ENCODE measurements around the gene CADPS2. TPM values are rescaled to one million over a fixed set of nuclear protein-coding genes. Genes with fewer than 3 reads are reported as not detected.

The CADPS2 gene
- total RNA-seq, 2 donors from 2014 or later, result 16.4 to 32.5 TPM

DNA sequence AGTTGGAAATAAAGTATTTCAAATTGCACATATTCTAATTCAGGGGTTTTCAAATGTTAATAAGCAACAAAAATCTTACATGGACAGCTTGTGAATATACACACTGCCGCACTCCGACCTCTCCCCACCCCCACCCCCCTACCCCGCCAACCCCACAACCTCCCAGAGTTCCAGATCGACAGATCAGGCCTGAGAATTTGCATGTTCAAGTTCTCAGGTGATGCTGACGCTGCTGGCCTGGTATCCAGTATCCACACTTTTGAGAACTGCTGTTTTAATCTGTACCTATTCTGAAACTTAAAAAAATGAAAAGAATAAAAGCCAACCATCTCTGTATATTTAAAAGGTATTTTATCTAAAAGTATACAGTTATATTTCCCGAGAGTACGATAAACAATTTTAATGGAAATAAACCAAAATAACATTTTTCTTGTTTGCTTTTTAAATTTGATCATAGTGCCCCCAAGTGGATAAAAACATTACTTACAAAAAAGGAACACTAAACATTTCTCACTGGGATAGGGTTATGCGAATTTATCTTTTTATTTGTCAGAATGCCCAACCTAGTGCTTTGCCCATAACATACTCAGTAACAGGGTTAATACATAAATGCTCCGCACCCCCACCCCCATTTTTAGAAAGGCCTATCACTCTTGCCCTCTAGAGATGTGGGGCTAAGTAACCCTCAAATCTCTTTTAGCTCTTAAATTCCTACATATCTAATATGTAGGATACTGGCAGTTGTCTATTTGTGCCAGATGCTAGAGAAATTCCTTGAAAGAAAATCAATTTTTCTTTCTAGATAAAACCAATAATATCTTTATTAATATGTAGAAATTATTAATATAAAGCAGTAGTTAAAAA, 353.6 kb downstream of the CADPS2 start:
- TF ChIP-seq, protein P1, sequence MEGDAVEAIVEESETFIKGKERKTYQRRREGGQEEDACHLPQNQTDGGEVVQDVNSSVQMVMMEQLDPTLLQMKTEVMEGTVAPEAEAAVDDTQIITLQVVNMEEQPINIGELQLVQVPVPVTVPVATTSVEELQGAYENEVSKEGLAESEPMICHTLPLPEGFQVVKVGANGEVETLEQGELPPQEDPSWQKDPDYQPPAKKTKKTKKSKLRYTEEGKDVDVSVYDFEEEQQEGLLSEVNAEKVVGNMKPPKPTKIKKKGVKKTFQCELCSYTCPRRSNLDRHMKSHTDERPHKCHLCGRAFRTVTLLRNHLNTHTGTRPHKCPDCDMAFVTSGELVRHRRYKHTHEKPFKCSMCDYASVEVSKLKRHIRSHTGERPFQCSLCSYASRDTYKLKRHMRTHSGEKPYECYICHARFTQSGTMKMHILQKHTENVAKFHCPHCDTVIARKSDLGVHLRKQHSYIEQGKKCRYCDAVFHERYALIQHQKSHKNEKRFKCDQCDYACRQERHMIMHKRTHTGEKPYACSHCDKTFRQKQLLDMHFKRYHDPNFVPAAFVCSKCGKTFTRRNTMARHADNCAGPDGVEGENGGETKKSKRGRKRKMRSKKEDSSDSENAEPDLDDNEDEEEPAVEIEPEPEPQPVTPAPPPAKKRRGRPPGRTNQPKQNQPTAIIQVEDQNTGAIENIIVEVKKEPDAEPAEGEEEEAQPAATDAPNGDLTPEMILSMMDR (IDR thresholded peaks at IDR 0.05), result no peak
- Histone ChIP-seq H3K36me3 (no peaks in the 10 kb centered on the region), H3K4me1 (ENCODE audit: control insufficient read depth in 1 of 2, low read depth in 2 of 2) (no peaks in the 10 kb centered on the region), H3K27ac (no peak overlapping the region), H3K4me3 (no peak overlapping the region), H3K27me3 (replicated peaks; ENCODE audit: insufficient read depth) (no peaks in the 10 kb centered on the region), H3K9me3 (no peaks in the 10 kb centered on the region)
- DNase-seq (ENCODE audit: low spot score), result no peak
- no peak for ATAC-seq (ENCODE audit: insufficient number of reproducible peaks, low FRiP score, low read depth)

DNA sequence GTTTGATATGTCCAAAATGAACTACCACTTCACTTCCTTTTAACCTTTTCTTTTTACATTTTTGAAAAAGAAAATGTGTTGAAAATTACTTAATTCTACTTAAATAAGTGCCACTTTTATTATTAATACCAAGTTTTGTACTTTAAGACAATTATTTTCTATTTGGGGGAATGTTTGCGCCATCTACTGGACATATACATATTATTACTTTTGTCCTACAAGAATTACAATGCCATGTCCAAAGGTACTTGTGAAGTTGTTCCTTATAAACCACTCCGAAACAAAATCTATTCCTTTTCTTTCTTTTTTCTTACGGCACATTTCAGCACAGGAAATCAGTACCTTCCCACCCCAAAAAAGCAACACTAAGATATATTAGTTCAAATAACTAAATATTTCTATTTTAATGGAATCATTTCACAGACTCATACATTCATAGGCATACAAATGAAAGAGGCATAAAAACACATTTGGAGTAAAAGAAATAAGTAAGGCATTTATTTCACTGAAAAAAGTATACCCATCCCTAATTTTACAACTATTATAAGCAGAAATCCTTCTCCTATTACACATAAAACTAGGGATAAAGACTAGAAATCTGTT, 357.3 kb downstream of the CADPS2 start:
- no peak for ATAC-seq (ENCODE audit: insufficient number of reproducible peaks, low FRiP score, low read depth)

DNA sequence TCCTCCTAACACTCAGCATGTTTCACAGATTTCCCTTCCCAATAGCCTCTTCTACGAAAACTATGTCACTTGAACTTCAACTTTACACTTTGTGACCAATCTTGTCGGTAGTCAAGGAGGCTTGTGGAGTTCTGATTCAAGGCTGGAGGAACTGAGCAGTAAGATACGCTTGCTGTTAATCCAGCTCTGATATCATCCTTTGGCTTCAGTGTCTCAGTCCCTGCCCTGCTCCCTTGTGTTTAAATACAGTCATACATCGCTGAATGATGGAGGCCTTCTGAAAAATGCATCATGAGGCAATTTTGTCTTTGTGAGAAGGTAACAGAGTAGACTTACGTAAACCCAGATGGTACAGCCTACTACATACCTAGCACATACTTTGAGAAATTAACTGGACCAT, 360.9 kb downstream of the CADPS2 start:
- H3K27ac ChIP-seq, result no peak overlapping the region
- ATAC-seq (ENCODE audit: insufficient number of reproducible peaks, low FRiP score, low read depth) (no peak), DNase-seq (ENCODE audit: low spot score) (no peak)
- no peaks in the 10 kb centered on the region for H3K27me3 ChIP-seq (replicated peaks; ENCODE audit: insufficient read depth)
- H3K4me1 ChIP-seq (ENCODE audit: control insufficient read depth in 1 of 2, low read depth in 2 of 2), result no peaks in the 10 kb centered on the region
- H3K36me3 ChIP-seq, result no peaks in the 10 kb centered on the region
- no peaks in the 10 kb centered on the region for H3K9me3 ChIP-seq
- TF ChIP-seq, protein P1 (IDR thresholded peaks at IDR 0.05), result no peak
- no peak overlapping the region for H3K4me3 ChIP-seq

More for the DNA sequence above, 357.3 kb downstream of the CADPS2 start:
- no peak overlapping the region for H3K27ac ChIP-seq
- H3K9me3 ChIP-seq, result no peaks in the 10 kb centered on the region
- TF ChIP-seq, protein P1 (IDR thresholded peaks at IDR 0.05), result peak; percentile 42
- no peak for DNase-seq (ENCODE audit: low spot score)
- H3K36me3 ChIP-seq, result no peaks in the 10 kb centered on the region
- H3K4me1 ChIP-seq (ENCODE audit: control insufficient read depth in 1 of 2, low read depth in 2 of 2), result no peaks in the 10 kb centered on the region
- no peak overlapping the region for H3K4me3 ChIP-seq
- H3K27me3 ChIP-seq (replicated peaks; ENCODE audit: insufficient read depth), result no peaks in the 10 kb centered on the region

DNA sequence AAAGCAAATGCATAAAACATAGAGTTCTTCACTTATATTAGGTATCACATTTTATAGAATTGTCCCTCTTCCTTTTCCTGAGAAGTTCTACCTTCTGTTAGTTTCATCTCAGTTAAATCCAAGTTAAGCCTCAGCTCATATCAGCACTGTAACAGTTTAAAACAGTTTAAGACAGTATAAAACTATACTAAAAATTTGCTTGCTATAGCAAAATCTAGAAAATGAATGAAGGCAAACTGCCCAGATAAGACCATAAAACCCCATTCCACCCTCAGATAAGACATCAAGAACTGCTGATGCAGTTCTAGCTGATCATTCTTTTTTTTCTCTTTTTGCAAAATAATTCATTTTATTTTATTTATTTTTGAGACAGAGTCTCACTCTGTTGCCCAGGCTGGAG, 364.5 kb downstream of the CADPS2 start:
- Histone ChIP-seq H3K4me3 (no peak overlapping the region), H3K4me1 (ENCODE audit: control insufficient read depth in 1 of 2, low read depth in 2 of 2) (no peaks in the 10 kb centered on the region)
- TF ChIP-seq, protein P1 (IDR thresholded peaks at IDR 0.05), result no peak

DNA sequence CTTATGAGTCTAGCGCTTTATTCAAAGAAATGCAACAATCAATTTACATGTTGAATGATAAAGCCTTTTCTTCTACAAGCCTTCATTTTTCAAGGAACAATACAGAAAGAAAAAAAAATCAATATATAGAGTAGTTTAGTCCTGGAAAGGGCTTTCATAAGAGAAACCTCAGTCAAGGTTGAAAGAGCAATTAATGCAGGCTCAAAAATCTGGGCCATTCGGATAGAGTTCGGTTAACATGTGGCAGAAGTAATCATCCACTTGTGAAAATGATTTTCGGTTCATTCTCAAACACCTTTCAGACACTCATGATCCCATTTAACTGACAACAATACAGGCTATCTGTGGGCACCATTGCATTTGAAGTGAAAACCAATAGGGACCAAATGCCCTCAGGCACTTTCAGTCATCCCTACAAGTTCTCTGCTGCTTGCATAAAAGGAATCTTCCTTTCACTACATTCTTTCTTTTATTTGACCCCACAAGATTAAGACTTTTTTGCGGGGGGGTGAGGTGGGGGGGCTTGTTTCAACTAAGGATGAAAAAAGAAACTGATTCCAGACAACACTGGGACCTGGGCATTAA, 365.2 kb downstream of the CADPS2 start:
- Histone ChIP-seq H3K9me3 (no peaks in the 10 kb centered on the region), H3K36me3 (no peaks in the 10 kb centered on the region), H3K27ac (no peak overlapping the region), H3K4me1 (ENCODE audit: control insufficient read depth in 1 of 2, low read depth in 2 of 2) (no peaks in the 10 kb centered on the region), H3K4me3 (no peak overlapping the region), H3K27me3 (replicated peaks; ENCODE audit: insufficient read depth) (no peaks in the 10 kb centered on the region)
- ATAC-seq (ENCODE audit: insufficient number of reproducible peaks, low FRiP score, low read depth) (no peak), DNase-seq (ENCODE audit: low spot score) (no peak)
- TF ChIP-seq, protein P1 (IDR thresholded peaks at IDR 0.05), result no peak

More for the DNA sequence above, 364.5 kb downstream of the CADPS2 start:
- ATAC-seq (ENCODE audit: insufficient number of reproducible peaks, low FRiP score, low read depth), result no peak
- no peak overlapping the region for H3K27ac ChIP-seq
- no peak for DNase-seq (ENCODE audit: low spot score)
- no peaks in the 10 kb centered on the region for H3K9me3 ChIP-seq
- H3K27me3 ChIP-seq (replicated peaks; ENCODE audit: insufficient read depth), result no peaks in the 10 kb centered on the region
- no peaks in the 10 kb centered on the region for H3K36me3 ChIP-seq
